ENCODE data around the gene MMAB.

DNA sequence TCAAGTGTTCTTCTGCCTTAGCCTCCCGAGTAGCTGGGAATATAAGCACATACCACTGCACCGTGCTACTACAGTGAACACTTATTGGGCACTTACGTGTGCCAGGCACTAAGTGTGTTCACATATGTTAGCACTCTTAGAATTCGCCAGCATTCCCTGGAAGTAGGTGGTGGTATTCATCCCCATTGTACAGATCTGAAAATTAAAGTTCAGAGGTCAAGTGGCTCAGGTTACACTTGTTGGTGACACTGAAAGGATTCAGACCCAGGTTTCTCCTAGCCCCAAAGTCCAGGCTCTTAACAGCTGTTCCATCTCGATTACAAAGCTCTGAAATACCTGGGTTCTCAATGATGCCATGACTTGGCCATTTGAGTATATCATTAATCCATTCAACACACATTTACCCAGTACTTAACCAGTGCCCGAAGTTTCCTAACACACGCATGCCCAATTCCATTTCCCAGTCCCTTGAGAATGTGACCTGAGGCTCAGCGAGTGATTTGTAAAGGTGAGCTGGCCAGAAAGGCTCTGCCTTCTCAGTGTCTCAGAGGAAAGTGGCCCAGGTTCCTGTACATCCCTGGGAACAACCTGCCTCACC lies 5.1 kb upstream of the MMAB start:
- TF ChIP-seq, protein P1, sequence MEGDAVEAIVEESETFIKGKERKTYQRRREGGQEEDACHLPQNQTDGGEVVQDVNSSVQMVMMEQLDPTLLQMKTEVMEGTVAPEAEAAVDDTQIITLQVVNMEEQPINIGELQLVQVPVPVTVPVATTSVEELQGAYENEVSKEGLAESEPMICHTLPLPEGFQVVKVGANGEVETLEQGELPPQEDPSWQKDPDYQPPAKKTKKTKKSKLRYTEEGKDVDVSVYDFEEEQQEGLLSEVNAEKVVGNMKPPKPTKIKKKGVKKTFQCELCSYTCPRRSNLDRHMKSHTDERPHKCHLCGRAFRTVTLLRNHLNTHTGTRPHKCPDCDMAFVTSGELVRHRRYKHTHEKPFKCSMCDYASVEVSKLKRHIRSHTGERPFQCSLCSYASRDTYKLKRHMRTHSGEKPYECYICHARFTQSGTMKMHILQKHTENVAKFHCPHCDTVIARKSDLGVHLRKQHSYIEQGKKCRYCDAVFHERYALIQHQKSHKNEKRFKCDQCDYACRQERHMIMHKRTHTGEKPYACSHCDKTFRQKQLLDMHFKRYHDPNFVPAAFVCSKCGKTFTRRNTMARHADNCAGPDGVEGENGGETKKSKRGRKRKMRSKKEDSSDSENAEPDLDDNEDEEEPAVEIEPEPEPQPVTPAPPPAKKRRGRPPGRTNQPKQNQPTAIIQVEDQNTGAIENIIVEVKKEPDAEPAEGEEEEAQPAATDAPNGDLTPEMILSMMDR (IDR thresholded peaks at IDR 0.05) = no peak
- TF ChIP-seq POLR2A (IDR thresholded peaks at IDR 0.05) = no peak
